Endothelial cell of umbilical vein (primary cell): Measurements from ENCODE around the gene SREK1IP1.

Source experiments
- CTCF ChIP-seq, 2 donors: IDR thresholded peaks; 1 replicate in 1 of 2; 2 replicates in 1 of 2; pipeline ENCODE4 v1.5.1; 2011; ENCODE audit warnings: low read length in 2 of 2, mild to moderate bottlenecking in 2 of 2, moderate library complexity in 2 of 2, control low read depth in 1 of 2, inconsistent platforms in 1 of 2, low read depth in 1 of 2; ENCODE audit not compliant: insufficient read depth in 1 of 2; ENCODE audit errors: extremely low read depth in 1 of 2
- EZH2 ChIP-seq: IDR thresholded peaks from 2 replicates; pipeline ENCODE4 v1.6.1; 2012; ENCODE audit warnings: borderline replicate concordance, low read depth, mild to moderate bottlenecking, moderate library complexity, low read length, inconsistent platforms; ENCODE audit not compliant: severe bottlenecking
- JUN ChIP-seq: IDR thresholded peaks from 2 replicates; pipeline ENCODE4 v1.6.1; 2011; ENCODE audit warnings: borderline replicate concordance, low read depth; ENCODE audit not compliant: insufficient read length, insufficient read depth
- MYC ChIP-seq: IDR thresholded peaks from one replicate; pipeline ENCODE4 v1.6.1; 2011; ENCODE audit warnings: mild to moderate bottlenecking, low read depth, low read length
- POLR2A ChIP-seq: IDR thresholded peaks from 2 replicates; pipeline ENCODE4 v1.6.1; 2012; ENCODE audit warnings: low read depth, mild to moderate bottlenecking, control low read depth, low read length
- POLR2AphosphoS5 ChIP-seq: IDR thresholded peaks from 2 replicates; pipeline ENCODE4 v1.6.1; 2012; ENCODE audit warnings: low read depth, mild to moderate bottlenecking, control low read depth, low read length, moderate library complexity; ENCODE audit not compliant: insufficient read depth
- TF ChIP-seq, protein P1 (sequence below): IDR thresholded peaks from 2 replicates; pipeline ENCODE4 v1.6.1; 2011; ENCODE audit not compliant: insufficient read depth, insufficient read length

GRCh38 chr5:64818245-64818644 lies 49.8 kb upstream of the SREK1IP1 start:
- TF ChIP-seq CTCF (IDR thresholded peaks at IDR 0.05; ENCODE audit: extremely low read depth in 1 of 2, insufficient read depth in 1 of 2, low read depth in 1 of 2, low read length in 2 of 2), result no peak
- no peak for TF ChIP-seq EZH2
- no peak for TF ChIP-seq POLR2A
- TF ChIP-seq, protein P1, sequence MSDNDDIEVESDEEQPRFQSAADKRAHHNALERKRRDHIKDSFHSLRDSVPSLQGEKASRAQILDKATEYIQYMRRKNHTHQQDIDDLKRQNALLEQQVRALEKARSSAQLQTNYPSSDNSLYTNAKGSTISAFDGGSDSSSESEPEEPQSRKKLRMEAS, result no peak
- no peak for TF ChIP-seq POLR2AphosphoS5
- no peak for TF ChIP-seq MYC
- TF ChIP-seq JUN, result peak; percentile 6
